NCI-H1417 treated with DMSO at 0.1 percent for 48 hours (cell line): ENCODE data around the gene TROAP.
"Not testable (repeated sequence)": the region's sequence is repeated elsewhere in the genome, so short reads cannot be mapped to it uniquely, and the experiment has no call there.

Source experiments
- DNase-seq: peaks from one replicate; lab custom pipeline; 2025; lab: John Stamatoyannopoulos, UW

TROAP gene

DNA sequence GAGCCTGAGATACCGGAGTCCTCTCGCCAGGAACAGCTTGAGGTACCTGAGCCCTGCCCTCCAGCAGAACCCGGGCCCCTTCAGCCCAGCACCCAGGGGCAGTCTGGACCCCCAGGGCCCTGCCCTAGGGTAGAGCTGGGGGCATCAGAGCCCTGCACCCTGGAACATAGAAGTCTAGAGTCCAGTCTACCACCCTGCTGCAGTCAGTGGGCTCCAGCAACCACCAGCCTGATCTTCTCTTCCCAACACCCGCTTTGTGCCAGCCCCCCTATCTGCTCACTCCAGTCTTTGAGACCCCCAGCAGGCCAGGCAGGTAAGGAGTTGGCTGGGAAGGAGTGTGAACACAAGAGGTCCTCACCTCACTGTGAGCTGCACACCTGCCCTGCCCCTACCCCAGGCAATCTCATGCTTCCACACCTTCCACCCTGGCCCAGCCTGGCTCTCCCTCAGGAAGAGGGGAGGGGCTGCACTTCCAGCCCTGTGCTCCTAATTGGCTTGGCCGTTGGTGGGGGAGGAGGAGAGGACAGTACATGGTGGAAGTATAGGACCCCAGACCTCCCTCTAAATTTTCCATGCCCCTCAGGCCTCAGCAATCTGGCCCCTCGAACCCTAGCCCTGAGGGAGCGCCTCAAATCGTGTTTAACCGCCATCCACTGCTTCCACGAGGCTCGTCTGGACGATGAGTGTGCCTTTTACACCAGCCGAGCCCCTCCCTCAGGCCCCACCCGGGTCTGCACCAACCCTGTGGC, 7.8 kb downstream of the TROAP start:
- no peak for DNase-seq

DNA sequence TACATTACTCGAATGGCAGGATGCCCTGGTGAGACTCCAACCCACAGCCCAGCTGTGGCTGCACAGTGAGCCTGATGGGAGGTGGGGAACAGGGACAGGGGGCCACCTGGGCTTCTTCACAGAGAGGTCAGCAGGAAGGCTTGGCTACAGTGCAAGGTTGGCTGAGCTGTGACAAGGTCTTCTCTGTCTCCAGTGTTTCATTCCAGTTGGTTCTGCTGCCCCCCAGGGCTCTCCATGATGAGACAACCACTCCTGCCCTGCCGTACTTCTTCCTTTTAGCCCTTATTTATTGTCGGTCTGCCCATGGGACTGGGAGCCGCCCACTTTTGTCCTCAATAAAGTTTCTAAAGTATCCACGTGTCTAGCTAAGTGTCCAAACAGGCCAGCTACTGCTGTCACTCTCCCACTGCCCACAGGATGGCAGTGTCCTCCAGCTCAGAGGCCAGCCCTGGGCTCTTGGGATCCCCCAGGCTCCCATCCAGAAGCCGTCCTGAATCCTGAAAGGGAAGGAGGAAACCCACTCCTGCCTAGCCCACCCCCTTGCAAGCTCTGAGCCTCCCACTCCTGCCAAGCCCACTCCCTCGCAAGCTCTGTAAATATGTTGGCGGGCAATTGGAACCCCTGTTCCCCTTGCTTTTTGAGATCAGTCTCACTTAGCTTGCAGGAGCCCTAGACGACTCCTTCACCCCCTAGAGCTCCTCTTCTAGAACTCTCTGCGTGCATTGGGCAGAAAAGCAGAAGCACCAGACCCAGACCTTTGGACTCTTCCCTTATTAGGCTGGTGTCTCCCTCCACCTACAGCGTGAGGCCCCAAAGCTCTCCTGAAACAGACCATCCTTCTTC, 8.5 kb downstream of the TROAP start:
- DNase-seq: no peak

DNA sequence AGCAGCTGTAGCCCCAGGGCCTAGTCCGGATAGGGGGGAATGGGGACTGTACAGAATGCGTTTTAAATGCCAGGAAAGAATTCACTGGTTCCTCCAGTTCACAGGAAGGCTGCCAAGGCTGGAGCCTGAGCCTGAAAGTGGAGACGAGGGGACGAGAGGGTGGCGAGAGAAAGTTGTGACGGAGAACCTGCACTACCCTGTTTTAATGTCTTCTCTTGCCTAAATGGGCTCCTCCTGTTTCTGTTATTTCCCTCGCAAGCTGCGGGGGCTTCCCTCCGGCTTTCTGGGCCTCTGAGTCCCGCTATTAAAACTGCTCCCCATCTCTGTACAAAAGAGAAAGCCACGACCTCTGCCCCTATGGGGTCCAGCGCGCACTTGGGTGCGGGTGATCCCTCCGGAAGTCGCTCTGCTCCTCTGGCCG, 9.4 kb downstream of the TROAP start:
- DNase-seq: no peak

DNA sequence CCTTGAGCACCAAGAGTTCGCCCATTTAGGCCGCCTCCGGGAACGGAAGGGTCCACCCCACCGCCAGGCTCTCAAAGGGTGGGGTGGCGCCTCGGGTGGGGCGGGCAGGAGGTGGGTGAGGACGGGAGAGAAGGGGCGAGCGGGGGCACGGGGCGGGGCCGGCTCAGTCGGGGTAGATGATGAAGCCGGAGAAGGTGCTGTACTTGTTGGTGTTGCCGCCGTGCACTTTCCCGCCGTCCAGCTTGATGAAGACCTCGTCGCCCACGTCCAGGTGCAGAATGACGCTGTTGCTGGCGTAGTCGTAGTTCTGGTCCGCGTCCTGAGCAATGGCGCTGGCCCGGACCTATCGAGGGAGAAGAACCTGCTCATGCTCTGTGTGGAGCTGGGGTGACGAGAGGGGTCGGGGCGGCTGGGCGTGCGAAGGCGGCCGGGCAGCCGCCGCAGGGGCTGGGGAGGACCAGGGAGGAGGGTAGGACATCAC, 9.9 kb downstream of the TROAP start:
- no peak for DNase-seq

DNA sequence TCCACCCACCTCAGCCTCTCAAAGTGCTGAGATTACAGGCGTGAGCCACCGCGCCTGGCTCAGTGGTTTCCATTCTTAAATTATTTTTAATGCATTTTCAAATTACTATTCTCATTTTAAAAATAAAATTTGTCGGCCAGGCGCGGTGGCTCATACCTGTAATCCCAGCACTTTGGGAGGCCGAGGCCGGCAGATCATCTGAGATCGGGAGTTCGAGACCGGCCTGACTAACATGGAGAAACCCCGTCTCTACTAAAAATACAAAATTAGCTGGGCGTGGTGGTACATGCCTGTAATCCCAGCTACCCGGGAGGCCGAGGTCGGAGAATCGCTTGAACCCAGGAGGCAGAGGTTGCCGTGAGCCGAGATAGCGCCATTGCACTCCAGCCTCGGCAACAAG, 10.7 kb downstream of the TROAP start:
- not testable (repeated sequence) for DNase-seq

DNA sequence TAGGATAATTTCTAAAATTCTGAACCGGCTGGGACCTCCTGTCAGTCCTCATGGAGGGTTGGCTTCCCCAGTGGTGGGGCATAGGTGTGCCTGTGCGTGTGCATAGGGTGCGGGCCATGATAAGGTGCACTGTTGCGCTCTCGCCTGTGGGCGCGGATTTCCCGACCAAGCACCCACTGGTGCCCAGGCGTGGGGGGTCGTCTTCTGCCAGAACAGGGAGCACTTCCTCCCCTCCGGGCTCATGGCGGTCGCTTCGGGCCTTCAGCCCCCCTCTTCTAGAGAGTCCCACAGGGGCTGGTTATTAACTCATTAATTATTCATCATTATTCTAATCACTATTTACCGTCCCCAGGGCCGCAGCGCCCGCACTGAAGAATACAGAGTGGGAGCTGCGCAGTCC, 11.2 kb downstream of the TROAP start:
- DNase-seq: no peak

DNA sequence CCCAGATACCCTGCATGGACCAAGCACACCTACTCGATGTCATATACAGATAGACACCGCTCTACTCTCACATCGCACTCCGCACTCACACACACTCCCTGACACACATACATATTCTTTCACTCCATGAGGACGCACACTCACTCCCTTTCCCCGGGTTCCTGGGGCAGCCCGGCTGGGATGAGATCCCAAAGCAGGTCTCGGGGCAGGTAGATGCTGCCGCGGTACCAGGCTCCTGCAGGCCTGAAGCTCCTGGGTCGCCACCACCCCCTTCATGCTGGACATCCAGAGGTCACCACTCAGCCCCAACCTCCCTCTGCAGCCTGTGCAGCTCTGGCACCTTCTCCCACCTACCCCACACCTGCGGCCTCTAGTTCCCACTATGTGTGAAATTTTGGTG, 11.6 kb downstream of the TROAP start:
- DNase-seq: no peak

DNA sequence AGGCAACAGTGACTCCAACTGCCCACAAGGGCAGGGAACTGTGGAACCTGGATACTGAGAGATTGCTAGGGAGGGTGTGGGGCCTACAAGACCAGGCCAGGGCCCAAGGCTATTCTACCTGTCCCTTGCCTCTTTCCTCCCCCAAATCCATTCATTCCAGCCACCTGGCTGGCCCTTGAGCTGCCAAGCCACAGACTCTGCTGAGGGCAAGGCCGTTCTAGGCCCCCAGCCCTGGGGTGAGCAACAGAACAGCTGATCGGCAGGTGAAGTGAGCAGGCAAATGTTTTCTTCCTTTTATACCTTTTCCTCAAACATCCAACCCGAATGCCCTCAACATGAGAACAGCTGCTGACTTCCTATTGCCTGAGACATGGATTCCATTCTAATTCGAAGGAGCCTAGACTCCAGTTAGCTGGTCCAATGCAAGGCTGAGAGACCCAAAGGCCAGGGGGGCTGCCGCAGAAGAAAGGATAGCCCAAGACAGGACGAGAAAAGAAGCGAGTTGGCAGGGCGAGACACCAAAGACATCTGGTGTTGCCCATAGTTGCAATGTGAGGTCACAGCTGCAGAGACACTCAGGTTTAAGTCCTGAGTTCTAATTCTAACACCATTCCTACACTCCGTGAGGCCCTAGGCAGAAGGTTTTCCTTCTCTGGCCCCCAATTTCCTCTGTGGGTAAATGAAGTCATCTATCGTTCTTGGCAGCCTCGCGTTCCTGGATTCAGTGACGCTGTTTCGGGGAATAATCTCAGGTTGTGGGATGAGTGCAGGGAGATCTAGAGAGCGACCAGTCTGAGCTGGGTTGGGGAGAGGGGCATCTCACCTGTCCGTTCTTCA, 12.3 kb downstream of the TROAP start:
- no peak for DNase-seq

DNA sequence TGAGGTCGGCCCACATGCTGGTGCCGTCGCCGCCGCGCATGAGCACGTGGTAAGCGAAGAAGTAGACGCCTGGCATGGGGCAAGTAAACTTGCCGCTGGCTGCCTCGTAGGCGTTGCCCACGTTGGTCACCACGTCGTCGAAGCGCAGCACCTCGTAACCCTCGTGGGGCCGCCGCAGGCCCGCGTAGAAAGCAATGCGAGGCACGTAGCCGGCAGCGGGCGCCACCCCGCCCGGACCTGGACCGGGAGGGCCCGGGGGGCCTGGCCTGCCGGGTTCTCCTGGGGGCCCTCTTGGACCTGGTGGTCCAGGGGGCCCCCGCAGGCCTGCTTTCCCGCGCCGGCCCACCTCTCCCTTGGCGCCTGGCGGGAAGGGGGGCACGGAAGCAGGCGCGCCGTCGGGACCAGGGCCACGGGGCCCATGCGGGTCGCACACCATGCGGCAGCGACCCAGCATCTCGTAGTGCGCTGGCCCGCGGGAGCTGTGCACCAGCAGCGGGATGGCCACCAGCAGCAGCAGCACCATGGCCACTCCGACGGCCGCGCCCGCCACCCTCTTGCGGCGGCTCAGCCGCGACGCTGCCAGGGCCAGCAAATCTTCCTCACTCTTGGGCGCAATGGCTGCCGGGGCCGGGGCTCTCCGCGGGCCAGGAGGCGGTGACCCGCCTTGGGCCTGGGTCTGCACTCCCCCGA, 13.0 kb downstream of the TROAP start:
- DNase-seq: no peak

DNA sequence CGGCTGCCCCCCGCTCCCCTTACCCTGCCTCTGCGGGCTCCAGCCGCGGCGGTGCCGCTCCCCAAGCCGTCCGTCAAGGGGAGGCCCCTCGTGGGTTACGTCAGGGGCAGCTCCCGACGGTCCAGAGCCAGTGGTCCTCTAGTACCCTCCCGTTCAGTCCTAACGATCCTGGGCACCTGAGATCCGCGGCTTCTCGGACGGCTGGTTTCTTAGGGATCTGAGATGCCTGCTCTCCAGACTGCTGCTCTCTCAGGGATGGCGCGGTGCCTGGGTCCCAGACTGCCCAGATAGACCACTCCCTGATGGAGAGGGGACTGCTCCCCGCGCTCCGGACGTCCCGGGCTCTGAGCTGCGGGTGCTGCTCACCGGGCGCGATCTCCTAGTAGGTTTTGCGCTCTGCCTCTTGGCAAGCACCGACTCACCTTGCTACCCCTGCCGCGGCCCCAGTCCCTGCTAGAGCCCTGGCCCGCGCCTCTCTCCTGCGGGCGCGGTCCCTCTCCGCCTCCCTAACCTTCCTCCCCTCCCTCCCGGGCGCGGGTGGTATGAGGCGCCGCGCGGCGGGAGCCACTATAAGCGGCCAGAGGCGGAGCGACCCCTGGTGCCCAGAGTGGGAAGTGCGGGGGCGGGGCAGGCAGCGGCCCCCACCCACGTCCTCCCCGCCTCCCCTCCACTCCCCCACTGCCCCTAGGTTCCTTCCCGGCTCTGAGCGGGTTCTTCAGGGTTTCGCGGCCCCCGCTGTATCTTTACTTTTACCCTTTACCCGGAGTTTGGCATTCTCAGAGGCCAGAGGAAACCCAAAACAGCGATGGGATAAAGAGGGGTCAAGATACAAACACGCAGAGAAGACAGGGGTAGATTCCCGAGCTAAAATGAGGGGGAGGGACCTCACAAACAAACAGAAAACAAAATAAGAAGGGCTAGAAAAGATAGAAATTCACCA, 13.9 kb downstream of the TROAP start, which contains the start of gene C1QL4:
TSS of gene C1QL4 (minus strand) at position 544 of the 940 bp plus-strand sequence. CDS start 711 bp downstream, outside the sequence.
- no peak for DNase-seq

DNA sequence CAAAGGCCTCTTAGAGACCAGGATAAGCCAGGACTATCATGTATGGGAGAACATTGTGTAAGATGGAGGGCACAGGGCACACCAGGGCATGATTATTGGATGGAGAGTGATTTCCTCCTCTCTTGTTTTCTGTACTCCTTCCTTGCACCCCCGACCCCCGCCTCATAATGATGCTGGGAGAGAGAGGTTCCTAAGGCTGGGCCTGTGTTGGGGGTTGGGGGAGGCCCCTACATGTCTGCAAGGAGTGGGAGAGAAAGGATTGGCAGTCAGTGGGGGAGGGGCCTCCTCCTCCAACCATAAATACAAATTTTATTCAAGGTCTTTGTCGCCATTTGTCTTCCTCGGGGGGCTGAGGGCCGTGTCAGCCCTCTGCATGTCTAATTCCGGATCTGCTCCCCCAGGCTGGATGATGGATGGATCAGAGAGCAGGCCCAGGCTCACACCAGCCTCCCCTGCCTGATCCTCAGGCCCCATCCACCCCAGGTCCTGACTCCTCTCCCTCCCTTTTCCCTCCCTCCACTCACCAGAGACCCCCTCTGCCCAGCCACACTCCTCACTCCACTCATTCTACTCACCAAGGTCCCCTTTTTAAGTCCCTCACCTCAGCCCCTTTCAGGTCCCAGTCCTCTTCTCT, 15.9 kb downstream of the TROAP start:
- no peak for DNase-seq

DNA sequence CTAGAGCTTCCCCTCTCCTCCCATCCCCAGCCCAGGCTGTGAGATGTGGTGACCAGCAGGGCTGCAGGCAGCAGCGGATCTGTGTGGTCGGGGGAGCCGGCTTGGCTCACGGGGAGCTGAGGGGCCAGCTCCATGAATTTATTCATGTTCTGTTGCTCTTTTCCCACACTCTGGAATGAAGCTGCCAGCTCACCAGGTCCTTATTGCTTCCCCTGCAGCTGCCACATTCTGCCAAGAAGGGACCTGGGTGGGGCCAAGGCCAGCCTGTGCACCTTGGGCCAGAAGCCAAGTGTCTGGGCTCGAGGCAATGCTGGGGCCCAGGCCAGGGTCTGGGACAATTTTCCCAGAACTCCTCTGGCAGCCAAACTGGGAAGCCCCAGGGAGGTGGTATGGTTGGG, 16.4 kb downstream of the TROAP start:
- DNase-seq: no peak

DNA sequence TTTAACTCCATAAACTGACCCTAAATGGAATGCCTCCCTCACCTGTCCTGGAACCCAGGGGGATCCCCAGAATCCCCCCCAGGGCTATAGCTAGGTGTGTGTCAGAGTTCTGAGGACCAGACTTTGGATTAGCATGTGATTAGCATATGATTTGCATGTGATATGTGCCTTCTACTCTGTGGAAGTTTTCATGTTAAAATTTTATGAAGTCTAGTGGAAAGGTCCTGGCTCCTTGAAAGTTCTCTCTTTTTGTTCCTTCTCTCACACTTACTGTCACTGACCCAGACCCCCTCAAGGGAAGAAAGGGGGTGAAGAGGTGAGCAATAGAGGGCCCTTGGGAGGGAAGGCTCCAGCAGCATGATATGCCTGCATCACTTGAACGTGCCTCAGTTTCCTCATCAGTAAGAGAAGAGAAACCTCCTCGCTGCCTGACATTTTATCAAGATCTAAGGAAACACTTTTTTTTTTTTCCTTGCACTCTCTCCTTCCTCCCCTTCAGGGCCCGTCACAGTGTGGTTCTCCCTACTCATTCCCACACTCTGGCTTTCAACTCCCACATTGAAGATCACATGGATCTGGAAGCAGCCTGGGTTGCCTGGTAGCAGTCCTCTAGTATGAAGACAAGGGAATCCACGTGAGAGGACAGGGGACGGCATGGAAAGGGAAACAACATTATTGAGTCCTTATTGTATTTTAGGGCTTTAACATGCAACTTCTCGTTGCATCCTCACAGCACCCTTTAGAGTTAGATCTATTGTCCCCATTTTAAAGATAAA, 17.2 kb downstream of the TROAP start:
- DNase-seq: no peak

DNA sequence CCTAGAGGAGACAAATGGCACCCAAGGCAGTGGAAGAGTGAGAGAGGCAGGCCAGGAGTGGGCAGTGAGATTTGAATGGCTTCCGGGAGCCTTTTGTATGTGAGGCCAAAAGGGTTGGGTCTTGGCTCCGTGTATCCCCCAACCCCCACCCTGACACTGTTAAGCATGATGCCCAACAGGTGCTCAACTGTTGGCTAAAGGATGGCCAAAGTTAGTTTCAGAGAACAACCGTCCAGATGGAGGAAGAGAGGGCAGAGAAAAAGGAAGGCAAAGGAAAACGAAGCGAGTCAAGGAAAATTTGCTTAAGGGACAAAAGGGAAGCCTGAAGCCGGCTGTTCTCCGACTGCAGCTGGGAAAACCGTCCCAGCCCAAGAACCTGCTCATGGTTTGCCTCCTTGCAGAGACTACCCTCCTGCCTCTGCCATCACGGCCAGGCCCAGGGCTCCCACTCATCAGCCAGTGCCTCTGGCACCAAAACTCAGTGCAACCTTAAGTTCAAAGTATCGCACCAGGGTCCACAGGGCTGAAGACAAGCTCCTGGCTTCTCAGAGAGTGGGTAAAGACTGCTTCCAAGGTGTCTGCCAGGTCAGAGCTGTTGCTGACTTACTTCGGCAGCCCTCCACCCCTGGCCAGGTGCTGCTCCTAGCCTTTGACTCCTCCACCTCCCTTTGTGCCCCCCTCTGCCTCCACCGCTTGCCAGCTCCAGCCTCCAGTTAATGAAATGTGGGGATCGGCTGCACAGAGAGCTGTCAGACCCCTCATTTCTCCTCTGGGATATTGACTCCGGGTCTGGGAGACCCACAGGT, 18.1 kb downstream of the TROAP start:
- DNase-seq: no peak

DNA sequence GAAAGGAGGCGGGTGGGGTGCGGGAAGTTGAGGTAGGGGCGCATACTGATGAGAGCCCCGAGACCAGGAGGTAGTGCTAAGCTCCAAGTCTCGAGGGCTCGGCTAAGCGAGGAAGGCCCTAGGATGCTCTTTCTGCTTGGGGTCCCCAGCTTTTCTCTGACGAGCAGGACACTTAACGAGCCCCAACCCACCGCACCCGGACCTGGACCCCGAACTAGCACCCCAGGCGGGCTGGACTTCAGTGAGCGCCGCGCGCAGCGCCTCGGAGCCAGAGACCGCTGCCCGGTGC, 18.7 kb downstream of the TROAP start:
- no peak for DNase-seq

DNA sequence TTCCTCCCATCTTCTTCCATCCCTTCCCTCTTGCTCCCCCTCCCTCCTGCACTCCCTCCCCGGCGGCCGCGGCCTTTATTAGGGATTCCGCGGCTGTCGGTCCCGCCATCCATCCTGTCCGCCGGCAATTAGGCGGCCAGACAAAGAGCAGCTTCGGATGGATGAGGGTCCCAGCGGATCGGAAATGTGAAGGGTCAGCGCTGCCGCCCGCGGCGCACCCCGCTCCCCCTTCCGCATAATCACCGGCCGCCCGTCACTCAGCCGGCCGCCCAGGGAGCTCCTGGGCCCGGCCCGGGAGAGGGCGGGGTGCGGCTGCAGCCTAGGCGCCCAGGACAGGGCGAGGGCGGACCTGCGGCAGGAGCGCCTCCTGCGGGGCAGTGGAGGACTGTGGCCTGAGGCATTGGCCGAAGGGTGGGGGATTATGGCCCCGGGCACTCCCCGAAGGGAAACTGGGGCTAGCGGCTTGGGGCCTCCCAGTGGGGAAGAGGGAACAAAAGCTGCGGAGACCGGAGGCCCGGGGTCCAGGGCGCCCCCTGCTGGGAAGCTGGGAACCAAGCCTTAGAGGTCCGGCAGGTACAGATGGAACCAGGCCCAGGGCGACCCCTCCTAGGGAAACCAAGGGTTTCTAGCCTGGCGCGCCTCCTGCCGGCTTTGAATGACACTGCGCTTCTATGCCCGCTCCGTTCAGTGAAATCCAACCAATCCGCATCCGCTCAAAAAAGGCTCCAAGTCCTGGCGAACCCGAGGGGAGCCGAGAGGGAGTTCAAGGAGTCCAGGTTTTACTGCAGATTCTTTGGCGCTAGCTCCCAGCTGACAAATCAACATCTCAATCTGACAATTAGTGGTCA, 19.2 kb downstream of the TROAP start:
- DNase-seq: no peak

DNA sequence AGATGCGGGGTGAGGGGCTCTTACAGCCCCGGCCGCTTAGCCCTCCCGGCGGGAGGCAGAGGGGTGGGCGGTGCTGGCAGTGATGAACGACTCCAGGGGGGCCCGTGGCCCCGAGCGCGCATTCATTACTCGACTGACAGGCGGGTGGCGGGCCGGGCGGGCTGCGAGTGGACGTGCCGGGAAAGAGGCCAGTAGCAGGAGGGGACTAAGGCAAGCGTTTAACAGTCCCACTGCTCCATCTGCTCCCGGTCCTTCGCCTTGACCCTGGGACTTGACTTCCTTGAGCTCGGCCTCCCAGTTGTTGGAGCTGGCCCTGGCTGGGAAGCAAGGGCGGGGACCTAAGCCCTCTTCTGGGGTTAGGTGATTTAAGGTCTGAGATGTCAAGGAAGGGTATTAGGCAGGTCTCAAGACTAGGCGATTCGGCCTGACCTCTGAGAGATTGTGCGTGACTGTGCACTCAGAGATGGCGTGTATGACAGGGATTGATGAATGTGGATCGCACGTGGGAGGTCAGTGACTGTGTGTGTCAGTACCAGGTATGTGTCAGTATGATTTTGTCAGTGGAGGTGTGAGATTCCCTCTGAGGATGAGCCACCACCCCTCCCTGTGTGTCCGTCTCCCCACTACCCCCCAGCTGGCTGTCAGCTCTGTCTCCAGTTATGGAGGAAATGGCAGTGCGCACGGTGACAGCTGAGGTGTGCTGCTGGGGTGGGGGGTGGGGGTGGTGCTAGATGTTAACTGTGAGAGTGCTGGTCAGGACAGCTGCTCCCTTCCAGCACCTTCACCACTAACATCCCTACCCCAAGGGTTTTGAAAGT, 20.1 kb downstream of the TROAP start:
- no peak for DNase-seq
